Stimulated activated naive CD8-positive, alpha-beta T cell treated with anti-CD3 and anti-CD28 coated beads, Interleukin-15, Interleukin-2, amounts not matched to agents 100 U/mL and 50 U/mL, for 24 hours (primary cell): ENCODE results near the gene SNCG.
"Not testable (repeated sequence)": the region's sequence is repeated elsewhere in the genome, so short reads cannot be mapped to it uniquely, and the experiment has no call there.

Experiments
- ATAC-seq: fragments of 150-1000 bp; cut with Tn5 transposase; one replicate; pipeline ENCODE4 v1.10.0; 2021
- DNase-seq: peaks from one replicate; pipeline ENCODE4 v3.0.0; 2021

Gene SNCG

GRCh38 chr10:86945361-86946212 lies 12.8 kb upstream of the SNCG start:
- no peak for DNase-seq
- ATAC-seq: no peak

DNA sequence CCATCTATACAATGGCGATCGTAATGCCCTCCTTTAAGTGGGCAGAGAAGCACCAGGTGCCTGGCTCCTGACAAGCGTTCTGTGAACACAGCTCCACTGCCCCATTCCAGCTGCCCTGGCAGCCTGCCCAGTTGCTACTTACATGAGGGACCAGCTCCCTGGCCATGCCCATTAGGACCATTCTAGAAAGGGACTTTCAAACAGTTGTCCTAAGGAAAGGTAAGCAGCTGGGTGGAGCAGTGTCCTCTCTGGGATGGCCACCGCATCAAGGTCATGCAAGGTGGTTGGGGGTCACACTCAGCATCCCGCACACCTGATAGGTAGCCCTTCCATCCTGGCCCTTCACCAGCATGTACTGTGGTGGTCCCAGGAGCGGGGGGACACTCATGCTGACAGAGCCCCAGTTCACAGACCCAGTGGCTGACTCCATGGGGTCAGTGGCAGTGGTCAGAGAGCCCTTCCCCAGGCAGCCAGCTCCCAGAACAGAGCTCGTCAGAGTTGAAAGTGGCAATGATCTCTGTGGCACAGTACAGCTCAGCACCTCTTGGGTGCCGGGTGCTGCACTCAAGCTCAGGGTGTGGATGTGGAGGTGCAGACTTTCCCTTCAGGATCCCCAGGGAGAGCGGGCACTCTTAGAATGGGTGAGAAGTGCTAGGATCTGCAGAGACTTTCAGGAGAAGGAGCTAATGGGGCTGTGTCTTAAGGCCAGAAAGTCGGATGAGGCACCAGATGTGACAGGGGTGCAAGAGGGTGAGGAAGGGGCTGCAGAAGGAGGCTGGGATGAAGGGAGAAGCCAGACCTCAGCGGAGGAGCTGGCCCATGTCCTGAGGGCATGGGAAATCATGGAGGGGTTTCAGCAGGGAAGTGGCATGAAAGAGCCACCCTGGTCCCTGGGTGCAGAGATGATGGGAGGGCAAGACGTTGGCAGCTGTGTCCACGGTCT lies 11.9 kb upstream of the SNCG start:
- no peak for ATAC-seq

GRCh38 chr10:86947806-86948205 lies 10.6 kb upstream of the SNCG start:
- DNase-seq, ATAC-seq: not testable (repeated sequence)

More for the DNA sequence above, 11.9 kb upstream of the SNCG start:
- no peak for DNase-seq

DNA sequence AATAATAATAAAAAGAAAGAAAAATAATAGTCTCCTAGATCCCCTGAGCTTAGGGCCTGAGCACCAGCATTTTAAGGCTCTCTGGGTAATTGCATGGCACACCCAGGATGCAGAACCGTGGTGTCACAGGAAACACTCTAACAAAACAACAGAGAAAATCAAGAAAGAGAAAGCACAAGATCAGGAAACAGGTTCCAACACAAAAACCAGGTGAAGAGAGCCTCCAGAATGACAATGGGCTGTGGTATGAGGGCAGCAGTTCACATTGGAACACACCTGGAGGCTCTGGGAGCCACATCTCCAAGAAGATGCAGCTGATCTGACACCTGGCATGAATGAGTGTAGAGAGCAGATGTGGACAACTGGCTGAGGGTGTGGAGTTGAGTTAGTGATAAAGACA lies 8.1 kb upstream of the SNCG start:
- ATAC-seq (no peak), DNase-seq (no peak)

DNA sequence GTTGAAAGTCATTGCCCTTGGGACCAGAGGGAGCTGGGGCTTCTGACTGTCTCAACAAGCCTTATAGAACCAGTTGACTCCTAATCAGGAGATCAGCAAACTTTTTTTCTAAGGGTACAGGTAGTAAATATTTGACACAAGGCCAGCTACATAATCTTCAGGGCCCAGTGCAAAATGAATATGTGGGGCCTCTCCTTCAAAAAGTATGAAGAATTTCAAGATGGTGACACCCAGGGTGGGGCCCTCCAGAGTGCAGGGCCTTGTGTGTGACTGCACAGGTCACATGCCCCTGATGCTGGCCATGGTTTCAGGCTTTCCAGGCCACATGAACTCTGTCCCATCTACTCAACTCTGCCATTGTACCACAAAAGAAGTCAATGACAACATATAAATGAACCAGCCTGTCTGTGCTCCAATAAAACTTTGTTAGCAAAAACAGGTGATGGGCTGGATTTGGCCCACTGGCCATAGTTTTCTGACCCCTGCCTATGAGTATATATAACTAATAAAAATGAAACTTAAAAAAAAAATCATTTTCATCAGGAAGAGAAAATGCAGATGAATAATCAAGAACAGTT lies 7.1 kb upstream of the SNCG start:
- no peak for DNase-seq
- no peak for ATAC-seq

- no peak for DNase-seq
- ATAC-seq: no peak
Observed at GRCh38 chr10:86952106-86952505, 6.3 kb upstream of the SNCG start.

- ATAC-seq, DNase-seq: not testable (repeated sequence)
Observed at GRCh38 chr10:86952697-86953096, 5.7 kb upstream of the SNCG start.

- DNase-seq (no peak), ATAC-seq (no peak)
Observed at GRCh38 chr10:86953747-86954680, 4.4 kb upstream of the SNCG start.

DNA sequence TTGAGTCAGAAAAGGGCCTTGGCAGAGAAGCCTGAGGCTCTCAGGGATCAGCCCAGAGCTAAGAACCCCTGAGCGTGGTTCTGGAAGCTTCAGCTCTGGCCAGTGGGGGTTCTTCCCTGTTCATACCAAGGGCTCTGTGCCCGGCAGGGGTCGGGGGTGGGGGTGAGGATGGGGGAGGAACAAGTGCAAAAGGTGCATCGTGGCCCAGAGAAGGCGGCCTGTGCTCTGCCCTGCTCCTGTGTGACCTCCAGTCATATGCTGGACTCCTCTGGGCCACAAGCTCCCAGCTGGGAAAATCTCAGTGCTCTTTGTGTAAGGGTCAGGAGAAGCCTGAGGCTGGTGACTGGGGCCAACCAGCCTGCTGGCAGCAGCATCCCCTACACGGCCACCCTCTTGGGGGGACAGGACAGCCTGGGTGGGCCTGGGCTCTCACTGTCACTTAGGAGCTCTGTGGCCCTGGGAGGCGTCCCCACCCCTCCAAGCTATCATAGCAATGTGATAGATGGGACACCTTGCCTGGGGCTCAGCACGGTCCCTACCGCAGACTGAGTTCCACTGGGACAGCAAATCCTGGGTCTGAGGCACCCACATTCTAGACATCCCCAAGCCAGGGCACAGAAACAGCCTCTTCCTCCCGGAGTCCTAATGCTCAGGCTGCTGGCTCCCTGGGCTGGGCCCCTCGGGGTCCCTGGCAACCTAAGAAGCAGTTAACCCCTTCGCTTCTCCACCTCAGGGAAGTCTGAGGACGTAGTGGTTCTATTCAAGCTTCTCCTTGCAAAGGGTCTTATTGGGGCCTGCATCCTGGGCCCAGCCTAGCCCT lies 3.5 kb upstream of the SNCG start:
- ATAC-seq: no peak
- no peak for DNase-seq

GRCh38 chr10:86955501-86956194 lies 2.8 kb upstream of the SNCG start:
- DNase-seq (no peak), ATAC-seq (no peak)

DNA sequence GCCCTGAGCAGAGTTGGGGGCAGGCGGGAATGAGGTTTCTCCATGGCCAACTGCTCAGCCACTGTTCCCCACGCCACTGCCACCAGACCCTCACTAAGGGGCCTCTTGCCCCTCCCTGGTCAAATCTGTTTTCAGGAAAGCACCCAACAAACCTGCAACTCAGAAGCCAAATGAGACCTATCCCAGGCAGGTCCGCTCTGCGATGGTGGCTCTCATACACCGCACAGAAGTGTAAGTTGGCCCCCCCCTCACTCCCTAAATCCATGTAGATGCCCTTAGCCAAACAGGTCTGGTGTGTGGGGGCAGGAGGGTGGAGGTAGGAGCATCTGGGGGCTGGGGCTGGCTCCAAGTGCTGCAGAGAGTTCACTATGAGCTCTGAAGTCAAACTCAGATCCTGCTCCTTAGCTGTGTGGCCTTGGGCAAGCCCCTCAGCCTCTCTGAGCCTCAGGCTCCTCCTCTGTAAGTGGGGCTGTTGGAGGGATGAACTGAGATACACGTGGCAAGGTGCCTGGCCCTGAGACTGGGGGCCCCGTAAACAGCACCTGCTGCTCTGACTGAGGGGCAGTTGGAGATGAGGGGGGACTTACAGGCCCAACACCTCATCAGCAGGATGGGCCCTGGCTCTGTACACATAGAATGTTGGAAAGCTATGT lies 2.1 kb upstream of the SNCG start:
- ATAC-seq (no peak), DNase-seq (no peak)

DNA sequence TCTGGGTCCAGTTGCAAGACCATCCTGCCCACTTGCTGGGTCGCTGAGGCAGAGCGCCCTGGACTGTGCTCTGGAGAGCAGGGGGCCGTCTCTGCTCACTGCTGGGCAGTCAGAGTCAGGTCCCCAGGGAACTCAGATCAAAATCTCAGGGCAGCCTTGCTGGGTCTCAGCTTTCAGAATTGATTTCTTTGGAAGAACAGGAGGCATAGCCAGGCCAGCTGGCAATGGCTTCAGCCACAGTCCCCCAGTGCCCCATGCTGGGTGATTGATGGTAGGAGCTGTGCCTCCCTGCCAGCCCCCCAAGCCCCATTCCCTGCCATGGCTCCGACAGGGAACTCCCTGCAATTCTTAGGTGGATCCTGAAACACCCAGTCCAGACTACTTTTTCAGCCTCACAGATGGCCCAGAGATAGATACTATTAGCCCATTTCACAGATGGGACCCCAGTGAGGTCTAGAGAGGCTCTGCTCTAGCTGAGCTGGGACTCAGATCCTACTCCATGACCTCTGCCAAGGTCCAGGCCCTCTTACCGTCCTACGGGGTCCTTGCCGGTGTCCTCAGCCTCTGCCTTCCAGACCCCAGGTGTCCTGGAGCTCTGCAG lies 1.5 kb upstream of the SNCG start:
- ATAC-seq: no peak
- no peak for DNase-seq

GRCh38 chr10:86957471-86958115 lies 806 bp upstream of the SNCG start, which contains the start of gene MMRN2:
Gene MMRN2, minus strand, starts transcription at chr10:86957615. Its CDS starts 74 bp downstream, at chr10:86957541.
- ATAC-seq (no peak), DNase-seq (no peak)

DNA sequence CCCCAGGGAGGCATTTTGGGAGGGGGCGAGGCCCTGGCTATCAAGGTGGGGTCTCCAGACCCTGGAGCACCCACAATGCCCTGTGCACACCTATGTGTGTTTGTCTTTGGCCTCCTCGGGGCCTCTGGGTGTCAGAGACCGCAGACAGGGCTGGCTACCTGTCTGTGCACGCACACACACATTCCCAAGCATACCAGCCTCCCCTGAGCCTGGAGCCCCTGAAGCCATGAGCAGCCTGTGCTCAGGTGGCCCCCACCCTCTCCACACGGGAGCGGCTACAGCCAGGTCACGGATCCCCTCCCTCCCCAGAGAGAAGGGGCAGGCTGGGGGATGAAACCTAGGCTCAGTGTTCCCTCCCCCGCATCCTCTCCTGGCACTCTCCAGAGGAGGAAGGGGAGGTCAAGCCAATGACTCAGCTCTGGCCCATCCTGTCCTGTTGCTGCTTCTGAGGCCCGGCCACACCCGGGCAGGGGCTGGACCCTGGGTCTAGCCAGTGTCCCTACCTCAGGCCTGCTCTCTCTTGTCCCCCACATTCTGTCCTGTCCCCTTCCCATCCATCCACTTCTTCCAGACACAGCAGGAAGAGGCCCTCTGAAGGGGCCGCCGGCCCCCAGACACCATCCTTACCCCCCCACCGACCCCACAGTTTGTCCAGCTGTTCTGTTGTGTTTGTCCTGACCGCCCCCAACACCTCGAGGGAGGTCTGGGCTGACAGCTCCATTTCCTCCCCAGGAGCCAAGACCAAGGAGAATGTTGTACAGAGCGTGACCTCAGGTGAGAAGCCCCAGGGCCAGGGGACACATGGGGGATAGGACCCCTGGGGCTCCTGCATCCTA lies 720 bp downstream of the SNCG start:
- ATAC-seq (no peak), DNase-seq (no peak)

- DNase-seq: no peak
- no peak for ATAC-seq
Observed at GRCh38 chr10:86959737-86960002, 1.3 kb downstream of the SNCG start.

DNA sequence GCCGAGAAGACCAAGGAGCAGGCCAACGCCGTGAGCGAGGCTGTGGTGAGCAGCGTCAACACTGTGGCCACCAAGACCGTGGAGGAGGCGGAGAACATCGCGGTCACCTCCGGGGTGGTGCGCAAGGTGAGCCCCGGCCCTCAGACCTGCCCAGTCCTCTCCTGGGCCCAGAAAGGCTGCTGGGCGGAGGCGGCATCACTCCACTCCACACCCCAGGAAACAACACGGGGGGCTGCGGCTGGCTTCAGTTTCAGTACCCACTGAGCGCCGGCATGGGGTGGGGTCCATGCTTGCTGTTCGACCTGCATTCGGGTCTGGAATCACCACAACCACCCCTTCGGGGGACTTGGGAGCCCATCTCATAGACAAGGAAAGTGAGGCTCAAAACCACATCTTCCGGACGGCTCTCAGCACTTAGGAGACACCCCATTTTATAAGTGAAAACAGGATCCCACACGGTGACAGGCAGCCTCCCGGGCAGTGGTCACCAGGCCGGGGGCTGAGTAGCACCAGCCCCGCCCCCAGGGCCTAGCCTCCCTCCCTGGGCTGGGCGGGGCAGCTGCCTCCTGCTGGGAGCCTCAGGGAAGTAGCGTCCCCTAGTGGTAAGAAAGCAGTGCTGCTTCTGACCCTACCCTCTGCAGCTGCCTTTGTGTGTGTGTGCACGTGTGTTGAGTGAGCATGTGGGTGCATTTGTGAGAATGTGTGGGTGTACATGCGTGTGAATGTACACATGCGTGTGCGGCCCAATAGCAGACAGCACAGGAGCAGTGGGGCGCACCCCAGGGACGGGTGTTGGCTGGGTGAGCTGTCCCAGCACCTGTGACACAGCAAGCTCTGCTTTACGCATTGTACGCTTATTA lies 1.8 kb downstream of the SNCG start:
- DNase-seq: peak; percentile 48
- ATAC-seq: peak; percentile 56
